GM19463 (cell line): ENCODE results near the gene FHIT.
A peak's percentile ranks its signal among the peaks of the same experiment; 100 is the strongest.
"Not testable (repeated sequence)": the region's sequence is repeated elsewhere in the genome, so short reads cannot be mapped to it uniquely, and the experiment has no call there.

Source experiments
- ATAC-seq: cut with Tn5 transposase; IDR thresholded peaks from one replicate; pipeline ENCODE4 v1.9.1; 2021; ENCODE audit warnings: mild to moderate bottlenecking, moderate library complexity; ENCODE audit not compliant: unreplicated experiment

The FHIT gene

DNA sequence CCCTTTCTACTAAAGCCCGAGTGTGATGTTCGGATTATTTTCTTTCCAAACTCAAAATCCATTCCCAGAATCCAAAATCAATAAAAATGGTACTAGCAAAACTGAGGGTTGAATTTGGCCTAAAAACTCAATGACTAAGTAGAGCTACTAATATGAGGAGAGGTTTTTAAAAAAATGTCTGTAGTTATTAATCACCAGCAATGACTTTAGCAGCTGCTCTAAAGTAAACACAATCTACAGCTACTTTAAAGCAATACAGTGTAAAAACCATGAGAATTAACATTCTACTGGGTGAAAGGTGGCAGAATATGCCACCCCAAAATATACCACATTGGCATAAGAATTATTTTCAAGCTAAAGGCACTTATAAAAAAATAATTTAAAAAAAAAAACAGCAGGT is 23.5 kb downstream of the FHIT start:
- ATAC-seq: no peak

DNA sequence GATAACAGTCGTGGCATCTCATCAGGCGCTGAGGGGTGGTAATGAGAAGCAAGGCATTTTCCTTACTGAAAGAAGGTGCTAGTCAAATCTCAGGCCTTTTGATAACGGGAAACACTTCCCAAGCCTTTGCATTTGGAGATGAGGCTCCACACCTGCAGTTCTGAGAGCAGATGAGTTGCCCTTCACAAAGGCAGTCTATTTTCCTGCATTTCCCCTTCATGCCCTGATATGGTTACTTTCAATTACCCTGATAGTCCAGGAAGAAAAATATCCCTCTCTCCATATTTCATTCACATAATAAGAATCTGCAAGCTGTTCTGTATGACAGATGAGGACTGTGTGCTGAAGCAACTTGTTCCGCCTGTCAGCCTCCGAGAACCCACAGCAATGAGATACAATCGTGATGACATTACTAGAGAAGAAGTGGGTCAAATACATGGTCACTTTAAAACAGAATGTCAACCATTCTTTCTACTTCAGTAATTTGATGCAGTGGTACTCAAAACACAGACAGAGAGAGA is 25.0 kb downstream of the FHIT start:
- ATAC-seq: no peak

DNA sequence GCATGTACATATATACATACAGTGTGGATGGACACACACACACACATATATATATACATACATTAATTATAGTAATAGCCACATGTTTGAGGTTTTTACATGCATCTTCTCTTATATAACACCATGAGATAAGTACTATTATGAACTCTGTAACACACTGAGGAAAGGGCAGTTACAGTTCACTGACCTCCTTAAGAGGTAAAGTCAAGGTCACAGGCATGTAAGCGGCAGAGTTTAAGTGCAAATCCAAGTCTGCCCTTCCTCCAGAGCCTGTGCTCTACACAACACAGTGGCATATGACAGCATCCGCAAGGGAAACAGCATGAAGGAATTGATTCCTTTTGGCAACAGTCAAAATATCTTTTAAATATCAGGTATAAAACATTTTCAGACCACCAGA is 26.4 kb downstream of the FHIT start:
- no peak for ATAC-seq

DNA sequence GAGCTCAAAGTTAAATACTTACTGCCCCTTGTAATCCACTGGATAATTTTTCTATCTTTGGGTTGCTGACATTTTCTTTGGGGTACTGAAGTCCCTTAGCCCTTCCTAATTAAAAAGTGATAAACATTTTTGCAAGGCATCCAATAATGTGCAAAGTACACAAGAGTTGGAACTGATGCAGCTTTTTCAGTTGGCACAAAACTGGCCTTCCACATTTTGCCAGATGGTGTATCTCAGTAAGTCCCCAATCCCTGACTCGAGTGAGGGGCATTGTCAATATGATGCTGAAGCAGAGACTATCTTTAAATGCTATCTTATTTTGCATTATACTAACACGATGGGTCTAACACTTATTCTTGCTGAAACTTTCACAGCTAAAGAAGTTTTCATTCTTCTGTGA is 27.8 kb downstream of the FHIT start:
- no peak for ATAC-seq

DNA sequence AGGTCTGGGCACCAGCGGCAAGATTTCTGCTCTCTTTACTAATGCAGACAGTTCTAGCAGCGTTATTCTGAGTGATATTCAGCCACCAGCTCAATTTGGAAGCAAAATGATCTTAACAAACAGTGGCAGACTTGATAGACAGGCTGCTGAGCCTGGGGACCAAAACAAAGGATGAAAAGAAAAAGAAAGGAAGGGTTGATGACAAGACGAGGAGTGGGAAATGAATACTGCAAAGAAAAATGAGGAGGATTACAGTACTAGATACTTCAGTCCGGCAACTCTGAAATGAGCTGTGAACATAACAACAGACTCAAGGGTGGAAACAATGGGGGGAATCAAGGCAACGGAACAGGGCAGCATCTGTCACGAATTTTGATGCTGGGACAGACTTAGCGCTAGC is 28.8 kb downstream of the FHIT start:
- no peak for ATAC-seq

DNA sequence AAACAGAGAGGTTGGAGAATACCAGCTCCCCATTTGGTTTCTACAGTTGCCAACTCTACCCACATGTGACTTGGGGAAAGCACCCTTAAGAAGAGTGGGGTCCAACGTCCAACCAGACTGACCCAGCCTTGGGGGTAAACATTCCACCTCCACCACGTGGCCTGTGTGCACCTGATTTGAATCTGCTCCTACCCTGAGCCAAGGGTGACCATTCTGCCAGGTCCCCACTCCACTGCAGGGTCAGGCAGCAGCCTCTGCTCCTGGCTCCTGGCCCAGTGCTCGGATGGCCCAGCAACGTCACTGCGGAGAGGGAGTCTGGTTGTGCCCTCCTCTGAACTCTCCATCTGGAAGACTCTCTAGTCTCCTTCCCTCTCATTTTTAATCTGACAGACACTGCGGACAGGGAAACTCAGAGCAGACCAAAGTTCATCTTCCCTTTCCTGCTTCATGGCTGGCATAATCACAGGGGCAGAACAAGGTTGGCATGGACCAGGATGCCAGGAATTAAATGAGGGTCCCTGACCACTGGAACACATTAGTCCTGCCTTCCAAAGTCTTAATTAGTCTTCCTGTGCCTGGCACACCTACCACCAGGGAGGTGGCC is 29.4 kb downstream of the FHIT start:
- no peak for ATAC-seq

DNA sequence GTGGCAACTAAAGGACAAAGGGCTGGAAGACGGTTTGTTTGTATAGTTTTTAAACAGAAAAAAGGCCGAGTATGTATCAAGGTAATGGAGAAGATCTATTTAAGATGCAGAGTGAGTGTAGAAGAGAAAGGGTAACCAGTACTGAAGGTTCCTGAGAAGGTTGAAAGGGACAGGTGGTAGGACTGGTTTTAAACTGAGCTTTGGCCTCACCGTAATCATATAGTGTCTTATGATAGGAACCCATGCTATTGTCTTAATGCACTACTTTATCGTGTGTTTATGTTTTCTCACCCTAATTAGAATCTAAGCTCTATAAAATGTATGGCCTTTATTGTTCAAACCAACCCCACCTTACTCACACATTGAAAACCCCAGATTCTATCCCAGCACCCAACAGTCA is 32.7 kb downstream of the FHIT start:
- ATAC-seq: no peak

DNA sequence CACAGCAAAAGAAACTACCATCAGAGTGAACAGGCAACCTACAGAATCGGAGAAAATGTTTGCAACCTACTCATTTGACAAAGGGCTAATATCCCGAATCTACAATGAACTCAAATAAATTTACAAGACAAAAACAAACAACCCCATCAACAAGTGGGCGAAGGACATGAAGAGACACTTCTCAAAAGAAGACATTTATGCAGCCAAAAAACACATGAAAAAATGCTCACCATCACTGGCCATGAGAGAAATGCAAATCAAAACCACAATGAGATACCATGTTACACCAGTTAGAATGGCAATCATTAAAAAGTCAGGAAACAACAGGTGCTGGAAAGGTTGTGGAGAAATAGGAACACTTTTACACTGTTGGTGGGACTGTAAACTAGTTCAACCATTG is 35.1 kb downstream of the FHIT start:
- ATAC-seq: not testable (repeated sequence)

DNA sequence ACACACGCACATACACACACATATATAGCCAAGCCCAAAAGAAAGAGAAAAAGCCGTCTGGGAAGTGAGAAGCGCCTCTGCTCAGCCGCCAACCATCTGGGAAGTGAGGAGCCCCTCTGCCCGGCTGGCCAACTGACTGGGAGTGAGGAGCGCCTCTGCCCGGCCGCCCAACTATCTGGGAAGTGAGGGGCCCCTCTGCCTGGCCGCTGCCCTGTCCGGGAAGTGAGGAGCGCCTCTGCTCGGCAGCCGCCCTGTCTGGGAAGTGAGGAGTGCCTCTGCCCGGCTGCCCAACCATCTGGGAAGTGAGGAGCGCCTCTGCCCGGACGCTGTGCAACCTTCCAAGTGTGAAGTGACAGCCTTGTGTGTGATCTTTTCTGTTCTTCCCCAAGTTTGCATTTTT is 49.2 kb downstream of the FHIT start:
- ATAC-seq: no peak

DNA sequence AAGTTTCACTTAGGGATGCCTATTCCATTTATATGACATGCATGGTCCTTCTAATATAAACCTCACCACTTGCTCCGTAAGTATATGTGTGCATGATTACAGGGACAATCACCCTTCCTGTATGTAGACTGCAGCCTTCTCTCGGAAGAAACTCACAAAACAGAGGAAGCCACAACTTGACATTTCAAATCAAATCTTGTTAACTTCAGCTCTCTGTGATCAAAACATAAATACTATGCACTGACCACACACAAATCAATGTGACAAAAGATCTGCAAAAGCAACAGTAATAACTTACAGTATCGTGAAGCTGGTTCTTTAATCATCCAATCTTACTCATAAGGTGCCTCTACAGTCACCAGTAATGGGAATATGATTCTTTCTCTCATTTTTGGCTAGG is 50.2 kb downstream of the FHIT start:
- no peak for ATAC-seq

DNA sequence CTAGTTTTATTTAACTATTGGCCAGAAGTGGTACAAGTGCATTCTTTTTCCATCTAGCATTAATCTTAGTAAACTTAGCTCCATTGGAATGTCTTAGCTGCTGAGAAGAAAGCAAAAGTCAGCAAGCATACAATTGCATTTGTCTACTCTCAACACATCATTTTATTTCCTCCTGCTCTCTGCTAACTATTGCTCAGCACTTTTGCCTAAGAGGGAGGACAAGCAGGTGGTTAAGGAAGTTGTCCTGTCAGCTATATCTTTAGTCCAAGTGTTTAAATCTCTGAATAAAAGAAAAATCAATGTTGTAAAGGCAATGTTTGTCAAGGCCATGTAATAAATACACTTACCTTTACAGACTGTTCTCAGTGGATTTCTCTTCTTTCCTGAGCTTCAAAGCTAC is 51.0 kb downstream of the FHIT start:
- ATAC-seq: no peak

DNA sequence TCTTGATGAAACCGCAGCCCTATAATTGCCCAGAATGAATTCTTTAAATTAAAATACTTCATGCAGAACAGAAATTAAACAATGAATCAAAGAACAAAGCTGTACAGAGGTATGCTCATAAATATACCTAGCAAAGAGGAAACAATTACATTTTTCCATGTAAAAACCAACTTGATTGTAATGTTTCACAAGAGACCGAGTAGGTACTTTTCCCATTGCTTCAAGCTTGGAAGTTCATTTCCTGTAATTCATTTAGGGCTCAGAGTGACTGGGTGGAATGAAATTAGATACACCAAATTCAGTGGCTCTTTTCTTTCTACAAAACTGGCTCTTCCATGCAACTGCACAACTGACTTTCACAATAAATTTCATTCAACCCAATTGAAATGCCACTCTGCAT is 51.4 kb downstream of the FHIT start:
- ATAC-seq: no peak

DNA sequence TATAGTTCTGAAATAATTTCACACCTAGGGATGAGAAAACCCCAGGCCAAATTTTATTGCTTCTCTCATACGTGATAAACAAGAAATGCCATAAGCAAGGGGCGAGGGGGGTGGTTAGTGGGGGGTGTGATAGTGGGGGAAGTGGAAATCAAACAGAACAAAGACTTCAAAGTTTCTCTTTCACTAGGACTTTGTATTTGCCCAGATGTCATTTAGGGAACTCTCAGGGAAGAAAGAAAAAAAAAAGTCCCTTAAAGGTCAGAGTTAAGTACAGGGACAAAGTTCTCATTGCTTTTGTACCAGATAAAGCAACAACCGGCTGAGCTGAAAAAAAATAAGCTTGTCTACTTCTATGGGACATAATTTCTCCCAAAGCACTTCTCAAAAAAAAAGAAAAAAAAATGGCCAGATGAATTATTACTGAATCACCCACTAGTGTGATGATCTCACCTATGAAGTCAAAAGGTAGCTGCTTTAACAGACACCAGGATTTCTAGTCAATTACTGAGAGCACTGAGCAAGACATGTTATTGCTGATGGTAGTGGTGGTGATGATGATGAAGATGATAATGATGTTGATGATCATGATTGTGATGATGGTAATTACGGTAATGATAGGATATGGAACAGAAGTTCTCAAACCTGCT is 56.2 kb downstream of the FHIT start:
- ATAC-seq: peak; percentile 41

DNA sequence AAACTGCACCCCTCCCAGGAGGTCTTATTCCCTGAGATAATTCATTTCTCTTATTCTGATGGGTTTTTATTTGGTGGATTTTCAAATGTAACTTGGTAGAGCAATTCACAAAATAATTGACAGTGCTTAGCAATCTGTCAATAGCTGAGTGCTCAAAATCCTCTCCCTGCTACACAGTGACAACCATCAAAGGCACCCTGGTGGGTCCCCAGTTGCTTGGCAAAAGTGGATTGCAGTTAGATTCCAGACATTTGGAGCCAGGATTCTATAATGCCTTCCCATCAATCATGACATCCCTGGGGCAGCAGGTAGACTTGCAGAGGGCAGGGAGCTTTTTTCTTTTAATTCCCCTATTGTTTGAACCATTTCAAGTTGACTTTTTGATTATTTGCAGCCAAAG is 59.0 kb downstream of the FHIT start:
- ATAC-seq: no peak

DNA sequence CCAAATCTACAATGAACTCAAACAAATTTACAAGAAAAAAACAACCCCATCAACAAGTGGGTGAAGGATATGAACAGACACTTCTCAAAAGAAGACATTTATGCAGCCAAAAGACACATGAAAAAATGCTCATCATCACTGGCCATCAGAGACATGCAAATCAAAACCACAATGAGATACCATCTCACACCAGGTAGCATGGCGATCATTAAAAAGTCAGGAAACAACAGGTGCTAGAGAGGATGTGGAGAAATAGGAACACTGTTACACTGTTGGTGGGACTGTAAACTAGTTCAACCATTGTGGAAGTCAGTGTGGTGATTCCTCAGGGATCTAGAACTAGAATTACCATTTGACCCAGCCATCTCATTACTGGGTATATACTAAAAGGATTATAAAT is 61.0 kb downstream of the FHIT start:
- not testable (repeated sequence) for ATAC-seq

DNA sequence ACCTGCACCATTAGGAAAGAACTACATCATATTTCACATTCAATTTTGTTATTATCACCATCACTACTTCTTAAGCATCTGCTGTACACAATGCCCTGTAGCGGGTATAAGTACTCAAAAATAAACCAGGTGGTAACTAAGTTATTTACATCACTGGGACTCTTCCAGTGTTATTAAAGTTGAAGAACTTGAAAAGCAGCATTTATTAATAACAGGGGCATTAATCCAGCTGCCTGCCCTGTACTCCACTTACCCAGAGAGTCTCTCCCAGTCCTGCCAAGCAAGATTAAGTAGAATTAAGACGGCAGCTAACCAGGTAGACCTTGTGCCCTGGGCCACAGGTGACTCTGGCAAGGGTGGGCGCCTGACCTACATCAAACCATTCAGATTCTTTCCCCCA is 65.2 kb downstream of the FHIT start:
- no peak for ATAC-seq

DNA sequence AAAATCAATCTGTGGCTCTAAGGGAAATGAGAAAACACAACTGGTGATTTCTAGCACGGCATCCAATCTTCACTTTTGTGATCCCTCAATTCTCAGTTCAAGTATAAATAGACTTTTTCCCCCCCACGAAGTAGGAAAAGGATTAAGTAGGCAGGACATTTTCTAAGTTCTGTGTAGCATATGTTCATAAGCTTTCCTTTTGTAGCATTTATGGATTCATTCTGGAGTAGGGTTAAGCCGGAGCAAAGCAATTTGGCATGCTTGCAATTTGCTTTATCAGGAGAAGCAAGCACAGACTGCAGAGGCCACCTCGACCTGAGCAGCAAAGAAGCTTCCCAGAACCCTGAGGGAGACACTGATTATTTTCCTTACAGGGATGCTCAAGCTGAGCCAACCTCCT is 66.3 kb downstream of the FHIT start:
- no peak for ATAC-seq

DNA sequence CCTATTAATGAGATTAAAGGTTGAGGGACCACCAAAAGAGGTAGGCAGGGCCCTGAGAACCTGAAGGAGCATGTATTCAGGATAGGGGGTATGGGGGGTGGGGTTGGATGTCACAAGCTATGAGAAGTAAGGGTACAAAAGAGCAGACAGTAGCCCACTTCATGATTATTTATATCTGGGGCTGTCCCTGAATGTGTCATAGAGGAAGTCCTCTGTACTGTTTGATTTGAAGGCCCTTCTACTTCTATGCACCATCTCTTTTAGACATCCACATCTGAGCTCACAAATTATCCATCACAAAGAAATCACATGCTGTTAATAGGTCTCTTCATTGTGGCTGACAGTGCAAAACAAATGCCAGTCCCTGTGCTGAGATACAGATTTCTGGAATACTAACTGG is 68.6 kb downstream of the FHIT start:
- peak; percentile 39 for ATAC-seq

DNA sequence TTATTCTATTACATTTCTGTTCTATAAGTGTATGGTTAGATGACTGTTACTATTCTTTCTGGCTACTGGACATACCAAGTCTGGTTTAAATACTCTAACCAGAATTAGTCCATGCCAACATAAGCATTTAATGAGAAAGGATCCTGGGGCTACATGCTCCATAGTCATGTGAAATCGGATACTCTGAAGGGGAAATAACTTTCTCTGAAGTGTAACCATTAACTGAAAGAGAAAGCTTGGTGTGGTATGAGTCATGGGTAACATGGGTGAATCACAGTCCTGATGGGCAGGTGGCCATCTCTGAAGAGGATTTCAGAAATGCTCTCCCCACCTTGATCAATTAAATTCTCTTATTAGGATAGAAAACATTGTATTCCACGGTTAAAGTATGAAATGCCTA is 69.4 kb downstream of the FHIT start:
- ATAC-seq: peak; percentile 95

DNA sequence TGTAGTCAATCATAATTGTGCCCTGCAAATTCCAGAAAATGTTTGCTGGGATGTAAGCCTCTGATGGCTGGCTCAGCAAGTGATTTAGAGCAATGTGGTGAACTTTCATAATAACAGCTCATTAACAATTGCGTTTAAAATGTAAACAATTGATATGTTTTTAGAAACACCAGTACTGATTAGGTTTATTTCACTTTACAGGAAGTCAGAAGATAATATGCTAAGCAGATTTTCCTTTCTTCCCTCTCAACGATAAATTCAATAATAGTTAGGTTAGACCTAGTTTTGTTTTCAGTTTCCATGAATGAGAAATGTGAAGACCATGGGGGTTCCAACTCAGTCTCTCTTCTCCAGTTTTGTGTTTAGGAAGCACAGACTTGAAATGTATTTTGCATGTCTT is 71.0 kb downstream of the FHIT start:
- no peak for ATAC-seq

DNA sequence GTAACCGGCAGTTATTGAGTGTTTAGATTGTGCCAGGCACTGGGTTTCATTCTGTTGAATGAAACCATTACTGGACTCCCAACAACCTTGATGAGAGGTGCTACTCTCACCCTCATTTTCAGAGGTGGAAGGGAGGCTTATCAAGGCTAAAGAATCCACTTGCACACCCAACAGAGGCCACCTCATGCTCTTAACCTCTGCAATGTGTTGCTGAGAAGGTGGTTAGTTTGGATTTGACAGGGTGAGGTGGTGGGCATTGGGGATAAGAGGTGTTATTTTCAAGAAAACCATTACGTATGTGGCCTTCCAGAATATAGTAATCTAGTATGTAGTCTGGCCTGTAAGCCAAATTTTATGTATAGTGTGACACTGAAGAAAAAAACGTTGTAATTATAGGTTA is 73.1 kb downstream of the FHIT start:
- no peak for ATAC-seq

DNA sequence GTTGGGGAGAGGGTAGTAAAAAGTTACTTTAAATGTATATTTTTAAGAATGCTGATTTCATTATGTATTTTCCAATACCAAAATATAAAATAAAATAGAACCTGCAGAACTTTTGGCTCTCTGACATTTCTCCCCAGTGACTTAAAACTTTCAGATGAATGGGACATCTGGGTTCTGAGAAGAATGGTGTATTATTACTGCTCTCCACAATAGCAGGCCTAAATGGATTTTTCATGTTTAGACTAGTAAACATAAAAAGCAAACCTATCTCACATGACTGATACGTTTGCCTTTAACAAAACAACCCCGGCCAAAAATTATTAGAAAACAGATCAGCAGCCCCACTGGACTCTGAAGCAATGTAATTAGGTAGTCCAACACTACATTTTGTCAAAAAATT is 73.8 kb downstream of the FHIT start:
- ATAC-seq: no peak

DNA sequence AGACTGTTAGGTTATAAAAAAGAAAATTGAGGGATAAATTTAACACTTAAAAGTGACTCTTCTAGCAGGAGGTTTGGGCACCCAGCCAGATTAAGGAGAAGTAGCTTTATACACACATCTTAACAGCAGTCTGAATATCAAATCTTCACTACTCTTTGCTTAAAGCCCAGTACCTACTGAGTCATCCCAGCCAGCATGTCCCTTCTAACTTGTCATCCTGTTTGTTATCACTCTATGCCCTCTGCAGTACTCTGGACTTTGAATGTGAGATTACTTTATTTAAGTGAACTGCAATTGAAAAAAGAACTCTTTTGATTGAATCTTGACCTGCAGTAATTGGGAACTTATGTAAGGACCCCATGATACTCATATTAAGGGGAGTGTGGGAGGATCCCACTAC is 77.6 kb downstream of the FHIT start:
- ATAC-seq: no peak
